ENCODE data around the gene COMTD1. TPM values are rescaled to one million over a fixed set of nuclear protein-coding genes. Genes with fewer than 3 reads are reported as not detected.

The COMTD1 gene
- total and polyA plus RNA-seq, 10 of the 15 experiments (the other 5 are each of a cell fraction or from before 2014, with no cell fraction given), result 0.39 to 64.3 (median 26.0) TPM

GRCh38 chr10:75226656-75227055 is 9.1 kb downstream of the COMTD1 start:
- TF ChIP-seq SPI1 (IDR thresholded peaks at IDR 0.05; ENCODE audit: borderline replicate concordance, insufficient read depth, low read depth, low read length) (no peak), POU2F2 (IDR thresholded peaks at IDR 0.05; ENCODE audit: borderline replicate concordance, low read depth, low read length) (peak; percentile 39; the same call in 1 of the 3 replicates), MEF2A (IDR thresholded peaks at IDR 0.05; ENCODE audit: insufficient read depth, low read depth, low read length) (0 out of 2 replicates have a peak, but pooled peaks have one; percentile 16), RUNX3 (IDR thresholded peaks at IDR 0.05; ENCODE audit: low read length) (0 out of 2 replicates have a peak, but pooled peaks have one; percentile 10)
- in situ Hi-C loops (cut with MboI) (no loop called here), intact Hi-C loops (cut with micrococcal nuclease; ENCODE audit: unreplicated experiment) (no loop called here)
- peaks cover 11 to 41% of the 10 kb centered on the region in 2 experiments for H3K36me3 ChIP-seq (ENCODE audit: control insufficient read depth in 2 of 2, insufficient read depth in 2 of 2, low read length in 1 of 2)
- no peak for FAIRE-seq
- H3K79me2 ChIP-seq (ENCODE audit: control insufficient read depth, insufficient read depth, low read length), result peaks cover 32% of the 10 kb centered on the region
- H3K9ac ChIP-seq (ENCODE audit: control insufficient read depth, insufficient read depth, low read length), result no peak overlapping the region
- ChIA-PET POLR2A (interaction anchor here (1.1 to 2.5 kb wide), 2 partner anchors 10 to 16 kb away, joined by 4 to 15 read pairs; partner anchors contain the start of gene VDAC2), SMC1A (ENCODE audit: uncharacterized antibody, unreplicated experiment) (interaction anchor here (0.8 to 2.2 kb wide), 6 partner anchors 8 to 112 kb away, joined by 3 to 8 read pairs (median 4); partner anchors contain the start of gene COMTD1), RAD21 (ENCODE audit: unreplicated experiment) (interaction anchor here (0.6 to 1.2 kb wide), 2 partner anchors 16 to 41 kb away, joined by 3 read pairs; partner anchors contain the start of gene VDAC2), CTCF (interaction anchor here (0.6 to 14.5 kb wide), 7 partner anchors 9 to 1058 kb away, joined by 3 to 207 read pairs (median 29); partner anchors contain the start of genes COMTD1 and VDAC2)
- 30% methylated on average over 5 of the region's 5 CpGs for WGBS (ENCODE audit: insufficient coverage, insufficient replicate concordance, low lambda C conversion rate, missing lambda C conversion rate)
- no peak overlapping the region for H3K4me3 ChIP-seq
- no peak overlapping the region for H2AFZ ChIP-seq (ENCODE audit: control insufficient read depth, low read depth, low read length)
- H3K4me1 ChIP-seq (ENCODE audit: control insufficient read depth, insufficient read depth, low read length), result peaks cover 3% of the 10 kb centered on the region
- no peaks in the 10 kb centered on the region for H3K9me3 ChIP-seq (replicated peaks; ENCODE audit: control insufficient read depth, insufficient read depth, low read length)
- H3K27ac ChIP-seq (ENCODE audit: control insufficient read depth, insufficient read depth), result no peak overlapping the region
- BruUV-seq (replicated peaks), result no TSS peak
- H3K4me2 ChIP-seq (ENCODE audit: control insufficient read depth, insufficient read depth), result peak overlapping the region; percentile 19; the same call in 1 of the 2 replicates
- peaks cover 2% of the 10 kb centered on the region; the same call in 1 of the 2 replicates for H4K20me1 ChIP-seq (ENCODE audit: control insufficient read depth, insufficient read depth)
- peak; percentile 47 for ATAC-seq
- no peaks in the 10 kb centered on the region for H3K27me3 ChIP-seq (replicated peaks in 1 of 2; ENCODE audit: control insufficient read depth in 2 of 2, insufficient read depth in 2 of 2, low read length in 1 of 2)
- no peak for DNase-seq (ENCODE audit: low read depth, low spot score)

- peaks cover 9 to 37% of the 10 kb centered on the region in 2 experiments for H3K36me3 ChIP-seq (ENCODE audit: control insufficient read depth in 2 of 2, insufficient read depth in 2 of 2, low read length in 1 of 2)
- TF ChIP-seq ZBED1 (IDR thresholded peaks at IDR 0.05; ENCODE audit: borderline replicate concordance), result no peak
- no peak for TF ChIP-seq ZNF592 (IDR thresholded peaks at IDR 0.05)
- TF ChIP-seq SREBF2 (IDR thresholded peaks at IDR 0.05; ENCODE audit: low read length), result no peak
- no peak for TF ChIP-seq CBX5 (IDR thresholded peaks at IDR 0.05; ENCODE audit: low read depth)
- no peak for TF ChIP-seq POU2F2 (IDR thresholded peaks at IDR 0.05; ENCODE audit: borderline replicate concordance, low read depth, low read length)
- TF ChIP-seq DPF2 (IDR thresholded peaks at IDR 0.05), result no peak
Observed at GRCh38 chr10:75226095-75226494, 9.7 kb downstream of the COMTD1 start.

More at GRCh38 chr10:75226095-75226494, 9.7 kb downstream of the COMTD1 start:
- BruUV-seq (replicated peaks), result no TSS peak
- CTCF ChIA-PET, result interaction anchor here (0.6 to 14.5 kb wide), 8 partner anchors 8 to 1755 kb away, joined by 3 to 207 read pairs (median 18); partner anchors contain the start of genes COMTD1 and VDAC2
- no peak for DNase-seq (ENCODE audit: low read depth, low spot score)
- Histone ChIP-seq H2AFZ (ENCODE audit: control insufficient read depth, low read depth, low read length) (no peak overlapping the region), H4K20me1 (ENCODE audit: control insufficient read depth, insufficient read depth) (peaks cover 2% of the 10 kb centered on the region; the same call in 1 of the 2 replicates), H3K27ac (ENCODE audit: control insufficient read depth, insufficient read depth) (no peak overlapping the region), H3K4me1 (ENCODE audit: control insufficient read depth, insufficient read depth, low read length) (peaks cover 3% of the 10 kb centered on the region), H3K27me3 (replicated peaks in 1 of 2; ENCODE audit: control insufficient read depth in 2 of 2, insufficient read depth in 2 of 2, low read length in 1 of 2) (no peaks in the 10 kb centered on the region), H3K4me3 (no peak overlapping the region), H3K9me3 (replicated peaks; ENCODE audit: control insufficient read depth, insufficient read depth, low read length) (no peaks in the 10 kb centered on the region), H3K79me2 (ENCODE audit: control insufficient read depth, insufficient read depth, low read length) (peaks cover 32% of the 10 kb centered on the region), H3K4me2 (ENCODE audit: control insufficient read depth, insufficient read depth) (peak overlapping the region; percentile 19; the same call in 1 of the 2 replicates), H3K9ac (ENCODE audit: control insufficient read depth, insufficient read depth, low read length) (no peak overlapping the region)
- RAD21 ChIA-PET (ENCODE audit: unreplicated experiment), result interaction anchor here (0.6 to 1.9 kb wide), 4 partner anchors 15 to 347 kb away, joined by 3 to 4 read pairs (median 3); partner anchors contain the start of gene VDAC2
- 54% methylated on average over 2 of the region's 2 CpGs for WGBS (ENCODE audit: insufficient coverage, insufficient replicate concordance, low lambda C conversion rate, missing lambda C conversion rate)
- in situ Hi-C loops (cut with MboI), result no loop called here
- POLR2A ChIA-PET, result interaction anchor here (0.6 to 2.5 kb wide), 3 partner anchors 15 to 518 kb away, joined by 3 to 15 read pairs (median 5); partner anchors contain the start of gene VDAC2
- no peak for FAIRE-seq
- SMC1A ChIA-PET (ENCODE audit: uncharacterized antibody, unreplicated experiment), result interaction anchor here (0.8 to 2.2 kb wide), 6 partner anchors 7 to 111 kb away, joined by 3 to 8 read pairs (median 4); partner anchors contain the start of gene COMTD1
- no peak for ATAC-seq
- intact Hi-C loops (cut with micrococcal nuclease; ENCODE audit: unreplicated experiment), result no loop called here

All from GM12878 (cell line).